ENCODE results near the gene FCER1G.

Gene FCER1G

GRCh38 chr1:161226320-161226711, 11.2 kb downstream of the FCER1G start:
- CTCF ChIA-PET = interaction anchor here (0.8 to 16.6 kb wide), 30 partner anchors 10 to 157 kb away, joined by 3 to 316 read pairs (median 6); partner anchors contain the start of genes ADAMTS4, CFAP126, FCER1G and NDUFS2
- Histone ChIP-seq H3K4me3 (ENCODE audit: control insufficient read depth in 1 of 7, extremely low read depth in 1 of 7, insufficient read depth in 4 of 7, low read depth in 2 of 7, low read length in 6 of 7) (peak overlapping the region; percentile 60 to 99 (median 90)), H3K9me3 (ENCODE audit: control extremely low read depth in 1 of 5, control insufficient read depth in 4 of 5, insufficient read depth in 2 of 5, low read depth in 1 of 5, low read length in 4 of 5) (no peaks in the 10 kb centered on the region), H3K4me1 (ENCODE audit: control extremely low read depth in 1 of 4, control insufficient read depth in 4 of 4, insufficient read depth in 4 of 4, low read length in 3 of 4) (peaks cover 2 to 33% (median 30%) of the 10 kb centered on the region in 4 experiments), H3K36me3 (ENCODE audit: control insufficient read depth in 4 of 4, insufficient read depth in 4 of 4, low read length in 3 of 4) (peaks cover 7 to 27% (median 17%) of the 10 kb centered on the region in 4 experiments), H3K27ac (ENCODE audit: insufficient read depth in 1 of 2, low read depth in 1 of 2, low read length in 2 of 2, poor library complexity in 1 of 2, severe bottlenecking in 2 of 2) (peak overlapping the region in 1 of 2 experiments; percentile 67), H3K27me3 (replicated peaks in 2 of 5; ENCODE audit: control insufficient read depth in 4 of 5, insufficient read depth in 5 of 5, low read length in 4 of 5) (no peaks in the 10 kb centered on the region)
- POLR2A ChIA-PET = interaction anchor here (1.0 kb wide), 2 partner anchors 24 to 88 kb away, joined by 9 to 11 read pairs; partner anchors contain the start of genes NDUFS2 and SDHC
- DNase-seq = no peak
- 14% methylated on average over 9 of the region's 15 CpGs for WGBS (ENCODE audit: insufficient coverage)

DNA sequence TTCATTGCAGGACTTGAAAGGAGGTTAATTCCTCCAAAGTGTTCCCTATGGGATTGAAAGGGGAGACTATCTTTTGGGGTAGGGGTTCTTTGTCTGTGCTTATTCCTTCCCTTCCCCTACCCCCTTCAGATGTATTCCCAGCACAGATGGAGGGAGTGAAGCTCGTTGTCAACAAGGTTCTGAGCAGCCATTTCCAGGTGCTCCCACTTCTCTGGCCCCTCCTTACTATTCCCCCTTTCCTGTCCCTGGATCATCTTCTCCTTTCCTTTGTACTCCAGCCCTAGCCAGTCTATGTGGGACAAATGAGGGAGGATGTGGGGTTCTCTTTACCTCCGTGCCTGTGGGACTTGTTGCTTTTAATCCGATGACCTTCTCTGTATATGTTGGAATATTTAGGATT, 11.7 kb downstream of the FCER1G start:
- POLR2A ChIA-PET = no interaction called here
- no peaks in the 10 kb centered on the region for H3K9me3 ChIP-seq (ENCODE audit: control extremely low read depth in 1 of 5, control insufficient read depth in 4 of 5, insufficient read depth in 2 of 5, low read depth in 1 of 5, low read length in 4 of 5)
- H3K36me3 ChIP-seq (ENCODE audit: control insufficient read depth in 4 of 4, insufficient read depth in 4 of 4, low read length in 3 of 4) = peaks cover 7 to 27% (median 17%) of the 10 kb centered on the region in 4 experiments
- peak overlapping the region in 6 of 7 experiments; percentile 87 to 99 (median 90) for H3K4me3 ChIP-seq (ENCODE audit: control insufficient read depth in 1 of 7, extremely low read depth in 1 of 7, insufficient read depth in 4 of 7, low read depth in 2 of 7, low read length in 6 of 7)
- peaks cover 2 to 33% (median 30%) of the 10 kb centered on the region in 4 experiments for H3K4me1 ChIP-seq (ENCODE audit: control extremely low read depth in 1 of 4, control insufficient read depth in 4 of 4, insufficient read depth in 4 of 4, low read length in 3 of 4)
- peak overlapping the region in 1 of 2 experiments; percentile 67 for H3K27ac ChIP-seq (ENCODE audit: insufficient read depth in 1 of 2, low read depth in 1 of 2, low read length in 2 of 2, poor library complexity in 1 of 2, severe bottlenecking in 2 of 2)
- H3K27me3 ChIP-seq (replicated peaks in 2 of 5; ENCODE audit: control insufficient read depth in 4 of 5, insufficient read depth in 5 of 5, low read length in 4 of 5) = no peaks in the 10 kb centered on the region
- CTCF ChIA-PET = interaction anchor here (0.9 to 16.6 kb wide), 24 partner anchors 7 to 156 kb away, joined by 3 to 316 read pairs (median 8); partner anchors contain the start of genes ADAMTS4, CFAP126, FCER1G and NDUFS2
- no CpG with 5 or more reads among the region's 3 CpGs for WGBS (ENCODE audit: insufficient coverage)
- no peak for DNase-seq

- 3% methylated on average over 4 of the region's 11 CpGs for WGBS (ENCODE audit: insufficient coverage)
- POLR2A ChIA-PET = interaction anchor here (0.5 to 2.0 kb wide), 2 partner anchors 8 to 89 kb away, joined by 3 to 4 read pairs; no protein-coding TSS in a partner anchor
- Histone ChIP-seq H3K4me1 (ENCODE audit: control extremely low read depth in 1 of 4, control insufficient read depth in 4 of 4, insufficient read depth in 4 of 4, low read length in 3 of 4) (peaks cover 2 to 33% (median 30%) of the 10 kb centered on the region in 4 experiments), H3K27me3 (replicated peaks in 2 of 5; ENCODE audit: control insufficient read depth in 4 of 5, insufficient read depth in 5 of 5, low read length in 4 of 5) (no peaks in the 10 kb centered on the region), H3K4me3 (ENCODE audit: control insufficient read depth in 1 of 7, extremely low read depth in 1 of 7, insufficient read depth in 4 of 7, low read depth in 2 of 7, low read length in 6 of 7) (peak overlapping the region; percentile 42 to 99 (median 62)), H3K9me3 (ENCODE audit: control extremely low read depth in 1 of 5, control insufficient read depth in 4 of 5, insufficient read depth in 2 of 5, low read depth in 1 of 5, low read length in 4 of 5) (no peaks in the 10 kb centered on the region), H3K36me3 (ENCODE audit: control insufficient read depth in 4 of 4, insufficient read depth in 4 of 4, low read length in 3 of 4) (peaks cover 7 to 27% (median 17%) of the 10 kb centered on the region in 4 experiments), H3K27ac (ENCODE audit: insufficient read depth in 1 of 2, low read depth in 1 of 2, low read length in 2 of 2, poor library complexity in 1 of 2, severe bottlenecking in 2 of 2) (peak overlapping the region in 1 of 2 experiments; percentile 60)
- CTCF ChIA-PET = interaction anchor here (0.8 to 16.6 kb wide), 29 partner anchors 8 to 156 kb away, joined by 3 to 316 read pairs (median 6); partner anchors contain the start of genes ADAMTS4, CFAP126, FCER1G and NDUFS2
- DNase-seq = peak; percentile 86 to 92 (median 91)
Measured at GRCh38 chr1:161227196-161227871, 12.2 kb downstream of the FCER1G start.

DNA sequence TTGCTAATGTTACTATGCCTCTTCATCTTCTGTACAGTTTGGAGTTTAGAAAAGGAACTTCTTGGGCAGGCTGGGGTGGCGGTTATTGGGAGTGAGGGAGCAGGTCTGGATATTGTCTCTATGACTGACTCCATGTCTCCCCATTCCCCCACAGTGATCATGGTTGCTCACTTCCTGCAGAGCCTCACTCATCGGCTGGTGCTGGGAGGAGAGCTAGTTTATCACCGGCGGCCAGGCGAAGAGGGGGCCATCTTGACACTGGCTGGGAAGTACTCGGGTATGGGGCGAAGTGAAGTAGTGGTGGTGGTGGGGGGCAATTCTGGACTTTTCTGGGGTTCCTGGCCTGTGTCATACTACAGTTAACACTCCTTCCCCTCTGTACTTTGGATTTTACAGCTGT, 12.9 kb downstream of the FCER1G start:
- DNase-seq = peak in 1 of 3 donors; percentile 30
- ChIA-PET CTCF (interaction anchor here (0.8 to 16.6 kb wide), 27 partner anchors 9 to 155 kb away, joined by 3 to 316 read pairs (median 6); partner anchors contain the start of genes ADAMTS4, CFAP126, FCER1G and NDUFS2), POLR2A (interaction anchor here (0.5 to 2.0 kb wide), 2 partner anchors 8 to 89 kb away, joined by 3 to 4 read pairs; no protein-coding TSS in a partner anchor)
- H3K9me3 ChIP-seq (ENCODE audit: control extremely low read depth in 1 of 5, control insufficient read depth in 4 of 5, insufficient read depth in 2 of 5, low read depth in 1 of 5, low read length in 4 of 5) = no peaks in the 10 kb centered on the region
- 50% methylated on average over 3 of the region's 7 CpGs for WGBS (ENCODE audit: insufficient coverage)
- H3K27ac ChIP-seq (ENCODE audit: insufficient read depth in 1 of 2, low read depth in 1 of 2, low read length in 2 of 2, poor library complexity in 1 of 2, severe bottlenecking in 2 of 2) = peak overlapping the region; percentile 35 to 60
- H3K4me1 ChIP-seq (ENCODE audit: control extremely low read depth in 1 of 4, control insufficient read depth in 4 of 4, insufficient read depth in 4 of 4, low read length in 3 of 4) = peaks cover 2 to 33% (median 30%) of the 10 kb centered on the region in 4 experiments
- H3K36me3 ChIP-seq (ENCODE audit: control insufficient read depth in 4 of 4, insufficient read depth in 4 of 4, low read length in 3 of 4) = peaks cover 7 to 27% (median 17%) of the 10 kb centered on the region in 4 experiments
- peak overlapping the region; percentile 42 to 99 (median 62) for H3K4me3 ChIP-seq (ENCODE audit: control insufficient read depth in 1 of 7, extremely low read depth in 1 of 7, insufficient read depth in 4 of 7, low read depth in 2 of 7, low read length in 6 of 7)
- no peaks in the 10 kb centered on the region for H3K27me3 ChIP-seq (replicated peaks in 2 of 5; ENCODE audit: control insufficient read depth in 4 of 5, insufficient read depth in 5 of 5, low read length in 4 of 5)

GRCh38 chr1:161229896-161230295, 14.8 kb downstream of the FCER1G start:
- peaks cover 2 to 33% (median 30%) of the 10 kb centered on the region in 4 experiments for H3K4me1 ChIP-seq (ENCODE audit: control extremely low read depth in 1 of 4, control insufficient read depth in 4 of 4, insufficient read depth in 4 of 4, low read length in 3 of 4)
- H3K27ac ChIP-seq (ENCODE audit: insufficient read depth in 1 of 2, low read depth in 1 of 2, low read length in 2 of 2, poor library complexity in 1 of 2, severe bottlenecking in 2 of 2) = no peak overlapping the region
- 87% methylated on average over 3 of the region's 3 CpGs for WGBS (ENCODE audit: insufficient coverage)
- peak in 2 of 3 donors; percentile 55 for DNase-seq
- H3K9me3 ChIP-seq (ENCODE audit: control extremely low read depth in 1 of 5, control insufficient read depth in 4 of 5, insufficient read depth in 2 of 5, low read depth in 1 of 5, low read length in 4 of 5) = no peaks in the 10 kb centered on the region
- H3K36me3 ChIP-seq (ENCODE audit: control insufficient read depth in 4 of 4, insufficient read depth in 4 of 4, low read length in 3 of 4) = peaks cover 7 to 27% (median 17%) of the 10 kb centered on the region in 4 experiments
- no peaks in the 10 kb centered on the region for H3K27me3 ChIP-seq (replicated peaks in 2 of 5; ENCODE audit: control insufficient read depth in 4 of 5, insufficient read depth in 5 of 5, low read length in 4 of 5)
- no peak overlapping the region for H3K4me3 ChIP-seq (ENCODE audit: control insufficient read depth in 1 of 7, extremely low read depth in 1 of 7, insufficient read depth in 4 of 7, low read depth in 2 of 7, low read length in 6 of 7)
- CTCF ChIA-PET = interaction anchor here (0.7 to 16.6 kb wide), 23 partner anchors 9 to 170 kb away, joined by 3 to 316 read pairs (median 5); partner anchors contain the start of genes CFAP126, NDUFS2, PCP4L1 and SDHC
- POLR2A ChIA-PET = interaction anchor here (1.0 to 1.2 kb wide), 2 partner anchors 9 to 12 kb away, joined by 3 to 5 read pairs; no protein-coding TSS in a partner anchor

GRCh38 chr1:161230762-161231161, 15.7 kb downstream of the FCER1G start:
- Histone ChIP-seq H3K36me3 (ENCODE audit: control insufficient read depth in 4 of 4, insufficient read depth in 4 of 4, low read length in 3 of 4) (peaks cover 7 to 27% (median 17%) of the 10 kb centered on the region in 4 experiments), H3K4me1 (ENCODE audit: control extremely low read depth in 1 of 4, control insufficient read depth in 4 of 4, insufficient read depth in 4 of 4, low read length in 3 of 4) (peaks cover 2 to 27% (median 25%) of the 10 kb centered on the region in 4 experiments), H3K4me3 (ENCODE audit: control insufficient read depth in 1 of 7, extremely low read depth in 1 of 7, insufficient read depth in 4 of 7, low read depth in 2 of 7, low read length in 6 of 7) (no peak overlapping the region), H3K9me3 (ENCODE audit: control extremely low read depth in 1 of 5, control insufficient read depth in 4 of 5, insufficient read depth in 2 of 5, low read depth in 1 of 5, low read length in 4 of 5) (no peaks in the 10 kb centered on the region), H3K27me3 (replicated peaks in 2 of 5; ENCODE audit: control insufficient read depth in 4 of 5, insufficient read depth in 5 of 5, low read length in 4 of 5) (peaks cover 0 to under 1% (median 0%) of the 10 kb centered on the region in 5 experiments), H3K27ac (ENCODE audit: insufficient read depth in 1 of 2, low read depth in 1 of 2, low read length in 2 of 2, poor library complexity in 1 of 2, severe bottlenecking in 2 of 2) (no peak overlapping the region)
- POLR2A ChIA-PET = interaction anchor here (0.6 to 1.2 kb wide), 2 partner anchors 11 to 17 kb away, joined by 3 to 4 read pairs; no protein-coding TSS in a partner anchor
- CTCF ChIA-PET = interaction anchor here (0.7 to 16.6 kb wide), 21 partner anchors 8 to 169 kb away, joined by 3 to 316 read pairs (median 7); partner anchors contain the start of genes CFAP126, NDUFS2, PCP4L1 and SDHC
- no peak for DNase-seq
- 100% methylated on average over 7 of the region's 7 CpGs for WGBS (ENCODE audit: insufficient coverage)
